KOPT-K1 (cell line): ENCODE results near the gene PLEKHG4B.

ENCODE experiments used
- H3K27ac ChIP-seq: fragments of 200-600 bp; sonication (generic); 2 replicates; pipeline ENCODE4 v1.5.1; 2016; ENCODE audit warnings: antibody characterized with exemption, mild to moderate bottlenecking, low read depth, low read length; ENCODE audit not compliant: poor library complexity, severe bottlenecking
- H3K36me3 ChIP-seq: fragments of 200-600 bp; sonication (generic); 2 replicates; pipeline ENCODE4 v1.5.1; 2017; ENCODE audit warnings: antibody characterized with exemption, mild to moderate bottlenecking, low read length, moderate library complexity; ENCODE audit not compliant: insufficient read depth
- H3K9me3 ChIP-seq: fragments of 200-600 bp; sonication (generic); 2 replicates; pipeline ENCODE4 v1.5.1; 2017; ENCODE audit warnings: antibody characterized with exemption, low read length, mild to moderate bottlenecking; ENCODE audit not compliant: insufficient read depth, poor library complexity, severe bottlenecking

Gene PLEKHG4B

GRCh38 chr5:147751-148150 lies 55.8 kb downstream of the PLEKHG4B start:
- H3K9me3 ChIP-seq = peaks cover 27% of the 10 kb centered on the region
- no peaks in the 10 kb centered on the region for H3K36me3 ChIP-seq
- no peak overlapping the region for H3K27ac ChIP-seq

GRCh38 chr5:149745-150485 lies 57.9 kb downstream of the PLEKHG4B start:
- H3K36me3 ChIP-seq = no peaks in the 10 kb centered on the region
- no peak overlapping the region for H3K27ac ChIP-seq
- peaks cover 27% of the 10 kb centered on the region for H3K9me3 ChIP-seq

GRCh38 chr5:150746-151145 lies 58.8 kb downstream of the PLEKHG4B start:
- H3K27ac ChIP-seq = no peak overlapping the region
- H3K36me3 ChIP-seq = no peaks in the 10 kb centered on the region
- peaks cover 27% of the 10 kb centered on the region for H3K9me3 ChIP-seq

GRCh38 chr5:152077-152476 lies 60.1 kb downstream of the PLEKHG4B start:
- no peaks in the 10 kb centered on the region for H3K36me3 ChIP-seq
- H3K9me3 ChIP-seq = peaks cover 19% of the 10 kb centered on the region
- no peak overlapping the region for H3K27ac ChIP-seq

GRCh38 chr5:153256-153655 lies 61.3 kb downstream of the PLEKHG4B start:
- no peaks in the 10 kb centered on the region for H3K36me3 ChIP-seq
- H3K9me3 ChIP-seq = peaks cover 7% of the 10 kb centered on the region
- H3K27ac ChIP-seq = no peak overlapping the region

GRCh38 chr5:154236-154635 lies 62.3 kb downstream of the PLEKHG4B start:
- no peak overlapping the region for H3K27ac ChIP-seq
- no peaks in the 10 kb centered on the region for H3K36me3 ChIP-seq
- H3K9me3 ChIP-seq = no peaks in the 10 kb centered on the region

GRCh38 chr5:154826-155225 lies 62.9 kb downstream of the PLEKHG4B start:
- Histone ChIP-seq H3K36me3 (no peaks in the 10 kb centered on the region), H3K9me3 (no peaks in the 10 kb centered on the region), H3K27ac (no peak overlapping the region)

- Histone ChIP-seq H3K27ac (no peak overlapping the region), H3K36me3 (no peaks in the 10 kb centered on the region)
Observed at GRCh38 chr5:155651-156410, 63.9 kb downstream of the PLEKHG4B start.

GRCh38 chr5:156411-157072 lies 64.6 kb downstream of the PLEKHG4B start:
- no peaks in the 10 kb centered on the region for H3K9me3 ChIP-seq
- no peak overlapping the region for H3K27ac ChIP-seq
- H3K36me3 ChIP-seq = no peaks in the 10 kb centered on the region

More at GRCh38 chr5:155651-156410, 63.9 kb downstream of the PLEKHG4B start:
- no peaks in the 10 kb centered on the region for H3K9me3 ChIP-seq

GRCh38 chr5:157126-157715 lies 65.3 kb downstream of the PLEKHG4B start:
- H3K9me3 ChIP-seq = no peaks in the 10 kb centered on the region
- no peaks in the 10 kb centered on the region for H3K36me3 ChIP-seq
- no peak overlapping the region for H3K27ac ChIP-seq

- Histone ChIP-seq H3K27ac (no peak overlapping the region), H3K36me3 (no peaks in the 10 kb centered on the region), H3K9me3 (no peaks in the 10 kb centered on the region)
Observed at GRCh38 chr5:157801-158200, 65.8 kb downstream of the PLEKHG4B start.

GRCh38 chr5:158807-159447 lies 67.0 kb downstream of the PLEKHG4B start:
- Histone ChIP-seq H3K36me3 (no peaks in the 10 kb centered on the region), H3K27ac (no peak overlapping the region), H3K9me3 (no peaks in the 10 kb centered on the region)

GRCh38 chr5:159448-160172 lies 67.6 kb downstream of the PLEKHG4B start:
- no peak overlapping the region for H3K27ac ChIP-seq
- H3K9me3 ChIP-seq = no peaks in the 10 kb centered on the region
- H3K36me3 ChIP-seq = no peaks in the 10 kb centered on the region

- Histone ChIP-seq H3K9me3 (no peaks in the 10 kb centered on the region), H3K36me3 (no peaks in the 10 kb centered on the region), H3K27ac (no peak overlapping the region)
Observed at GRCh38 chr5:160173-160510, 68.2 kb downstream of the PLEKHG4B start.
